H1 (cell line): Measurements from ENCODE around the gene INKA2. TPM values are rescaled to one million over a fixed set of nuclear protein-coding genes. Genes with fewer than 3 reads are reported as not detected.

ENCODE experiments used
- CTCF ChIA-PET: fragments of 300-600 bp; sonication (Branson Sonifier 250); formaldehyde crosslinking; loops from one replicate; lab custom pipeline; 2021; ENCODE audit not compliant: partially characterized antibody; lab: Charles Lee
- POLR2A ChIA-PET: fragments of 300-600 bp; sonication (Branson Sonifier 250); formaldehyde crosslinking; loops from one replicate; lab custom pipeline; 2021; ENCODE audit warnings: inconsistent platforms; ENCODE audit not compliant: partially characterized antibody; lab: Charles Lee
- DNase-seq, 2 experiments: peaks; one replicate each; pipeline versions ENCODE4 v3.0.0 to v3.0.0-alpha.2; 2010 to 2022; ENCODE audit warnings: low spot score in 2 of 2, low read depth in 1 of 2, mixed read lengths in 1 of 2
- FAIRE-seq: peaks from 2 replicates; lab custom pipeline; 2011; peaks lifted over from hg19 to GRCh38; lab: Jason Lieb, UNC
- H2AFZ ChIP-seq: 2 replicates; pipeline ENCODE4 v1.8.1; 2012; ENCODE audit warnings: low read length, inconsistent platforms
- H2AK5ac ChIP-seq: 2 replicates; pipeline ENCODE4 v1.6.1; 2013; ENCODE audit warnings: low read depth, low read length
- H2BK120ac ChIP-seq: replicated peaks from 2 replicates; pipeline ENCODE3; 2013; ENCODE audit warnings: low read depth, low read length, inconsistent platforms
- H2BK12ac ChIP-seq: 2 replicates; pipeline ENCODE4 v1.6.1; 2013; ENCODE audit warnings: low read depth, low read length
- H2BK15ac ChIP-seq: 2 replicates; pipeline ENCODE4 v1.6.1; 2013; ENCODE audit warnings: low read length
- H2BK20ac ChIP-seq: 2 replicates; pipeline ENCODE4 v1.6.1; 2013; ENCODE audit warnings: low read length
- H2BK5ac ChIP-seq: 2 replicates; pipeline ENCODE4 v1.6.1; 2013; ENCODE audit warnings: low read depth, low read length
- H3K14ac ChIP-seq: 2 replicates; pipeline ENCODE4 v1.6.1; 2013; ENCODE audit warnings: inconsistent platforms; ENCODE audit not compliant: insufficient read length
- H3K18ac ChIP-seq: 2 replicates; pipeline ENCODE4 v1.6.1; 2013; ENCODE audit warnings: low read length; ENCODE audit errors: extremely low read depth
- H3K23ac ChIP-seq: 2 replicates; pipeline ENCODE4 v1.6.1; 2013; ENCODE audit warnings: inconsistent platforms; ENCODE audit not compliant: insufficient read length
- H3K23me2 ChIP-seq: 2 replicates; pipeline ENCODE4 v1.6.1; 2013; ENCODE audit warnings: low read depth, low read length
- H3K27ac ChIP-seq: 2 replicates; pipeline ENCODE4 v1.6.1; 2011; ENCODE audit warnings: low read depth, low read length, inconsistent platforms
- H3K27me3 ChIP-seq, 4 experiments: replicated peaks in 1 of 4; 1 replicate in 1 of 4; 2 replicates in 3 of 4; pipeline versions ENCODE4 v1.6.1 to v1.8.1; 2011 to 2013; ENCODE audit warnings: low read length in 3 of 4, mild to moderate bottlenecking in 3 of 4, inconsistent platforms in 2 of 4, mixed read lengths in 2 of 4, moderate library complexity in 1 of 4; ENCODE audit not compliant: control insufficient read depth in 3 of 4, insufficient read depth in 3 of 4; ENCODE audit errors: extremely low read depth in 1 of 4
- H3K36me3 ChIP-seq, 4 experiments: 2 replicates each; pipeline versions ENCODE4 v1.6.1 to v1.8.1; 2011 to 2013; ENCODE audit warnings: mild to moderate bottlenecking in 4 of 4, low read length in 3 of 4, moderate library complexity in 2 of 4, control low read depth in 1 of 4, inconsistent platforms in 1 of 4; ENCODE audit not compliant: insufficient read depth in 4 of 4, control insufficient read depth in 2 of 4
- H3K4ac ChIP-seq: replicated peaks from 2 replicates; pipeline ENCODE3; 2013; ENCODE audit warnings: low read length, low read depth, mixed read lengths, inconsistent platforms; ENCODE audit not compliant: insufficient read length
- H3K4me1 ChIP-seq, 4 experiments: replicated peaks in 1 of 4; 1 replicate in 1 of 4; 2 replicates in 3 of 4; pipeline versions ENCODE4 v1.6.1 to v1.8.1; 2011 to 2013; ENCODE audit warnings: low read length in 3 of 4, inconsistent platforms in 2 of 4, mixed read lengths in 1 of 4; ENCODE audit not compliant: insufficient read depth in 4 of 4, control insufficient read depth in 3 of 4
- H3K4me2 ChIP-seq, 2 experiments: 2 replicates each; pipeline versions ENCODE4 v1.6.1 to v1.8.1; 2011 to 2013; ENCODE audit warnings: low read depth in 2 of 2, low read length in 2 of 2, control low read depth in 1 of 2, inconsistent platforms in 1 of 2, mild to moderate bottlenecking in 1 of 2; ENCODE audit not compliant: insufficient read depth in 1 of 2
- H3K4me3 ChIP-seq, 4 experiments: fragments of 200-600, 300-600 bp in 1 of 4; sonication (generic), shearing (Covaris generic), sonication (Bioruptor Twin) in 1 of 4; 2 replicates each; pipeline versions ENCODE4 v1.5.1 to v1.8.1; 2011 to 2016; ENCODE audit warnings: low read length in 4 of 4, low read depth in 3 of 4, control low read depth in 2 of 4, inconsistent platforms in 2 of 4, mild to moderate bottlenecking in 2 of 4, mixed read lengths in 1 of 4, moderate library complexity in 1 of 4; ENCODE audit not compliant: insufficient read depth in 2 of 4; ENCODE audit errors: extremely low read depth in 1 of 4
- H3K56ac ChIP-seq: replicated peaks from 2 replicates; pipeline ENCODE3; 2013; ENCODE audit warnings: low read depth, mild to moderate bottlenecking, mixed read lengths, low read length, inconsistent platforms; ENCODE audit not compliant: insufficient read length
- H3K79me1 ChIP-seq: 2 replicates; pipeline ENCODE4 v1.6.1; 2013; ENCODE audit warnings: low read depth, low read length, control low read depth
- H3K79me2 ChIP-seq, 2 experiments: 2 replicates each; pipeline versions ENCODE4 v1.6.1 to v1.8.1; 2012 to 2013; ENCODE audit warnings: low read length in 2 of 2, mild to moderate bottlenecking in 2 of 2, inconsistent platforms in 1 of 2; ENCODE audit not compliant: insufficient read depth in 2 of 2, control insufficient read depth in 1 of 2
- H3K9ac ChIP-seq, 4 experiments: replicated peaks in 1 of 4; 1 replicate in 1 of 4; 2 replicates in 3 of 4; pipeline versions ENCODE4 v1.6.1 to v1.8.1; 2011 to 2013; ENCODE audit warnings: low read depth in 3 of 4, low read length in 3 of 4, control low read depth in 2 of 4, mild to moderate bottlenecking in 2 of 4, moderate library complexity in 2 of 4, inconsistent platforms in 1 of 4; ENCODE audit errors: extremely low read depth in 1 of 4
- H3K9me3 ChIP-seq, 2 experiments: 2 replicates each; pipeline versions ENCODE4 v1.6.1 to v1.8.1; 2012 to 2013; ENCODE audit warnings: mild to moderate bottlenecking in 2 of 2, moderate library complexity in 2 of 2, control low read depth in 1 of 2, inconsistent platforms in 1 of 2, low read depth in 1 of 2, low read length in 1 of 2, mixed read lengths in 1 of 2; ENCODE audit not compliant: insufficient read depth in 2 of 2
- H4K20me1 ChIP-seq, 2 experiments: replicated peaks in 1 of 2; 2 replicates each; pipeline versions ENCODE3 to v1.8.1; 2011 to 2013; ENCODE audit warnings: inconsistent platforms in 2 of 2, low read length in 2 of 2, mild to moderate bottlenecking in 1 of 2; ENCODE audit not compliant: insufficient read depth in 2 of 2, control insufficient read depth in 1 of 2
- H4K5ac ChIP-seq: 2 replicates; pipeline ENCODE4 v1.6.1; 2013; ENCODE audit warnings: low read length, low read depth, mixed read lengths, inconsistent platforms; ENCODE audit not compliant: insufficient read length
- H4K8ac ChIP-seq: 2 replicates; pipeline ENCODE4 v1.8.0; 2013; ENCODE audit warnings: mild to moderate bottlenecking, moderate library complexity, low read length, inconsistent platforms; ENCODE audit not compliant: insufficient read depth; ENCODE audit errors: extremely low read depth
- H4K91ac ChIP-seq: replicated peaks from 2 replicates; pipeline ENCODE3; 2013; ENCODE audit warnings: low read length, mixed read lengths, inconsistent platforms; ENCODE audit not compliant: insufficient read length
- MAFK ChIP-seq: IDR thresholded peaks from 2 replicates; pipeline ENCODE4 v1.6.1; 2012; ENCODE audit warnings: low read depth, mild to moderate bottlenecking, improper control_type of control experiment, low read length
- WGBS, 2 experiments: shearing (Covaris generic) in 1 of 2; methylation state at CpG; one replicate each; pipeline versions ENCODE4 v1.1.6 to v1.1.7; 2013 to 2015; ENCODE audit warnings: low lambda C conversion rate in 2 of 2, mixed read lengths in 2 of 2, inconsistent platforms in 1 of 2, low coverage in 1 of 2, missing lambda C conversion rate in 1 of 2; ENCODE audit not compliant: insufficient replicate concordance in 2 of 2, insufficient coverage in 1 of 2, insufficient read length in 1 of 2; ENCODE audit errors: extremely low coverage in 1 of 2, missing lambda C conversion rate in 1 of 2; 5-methylcytosine and 5-hydroxymethylcytosine counted together
- polyA plus RNA-seq, 7 experiments: library from polyadenylated mRNA; depleted of rRNA in 3 of 7; stranded (reverse) in 5 of 7; unstranded in 2 of 7; fragments of >200 nt in 5 of 7; fragments of 200-250 nt in 2 of 7; gene quantifications; 1 replicate in 5 of 7; 2 replicates in 1 of 7; 4 replicates in 1 of 7; pipeline versions ENCODE4 v1.2.1 to v1.2.3, GENCODE V29; 2011 to 2013; ENCODE audit warnings: missing spikeins in 2 of 7, mixed read lengths in 2 of 7
- total RNA-seq: library from RNA; stranded (reverse); fragmentation: NEBNext Ultra II Directional; extraction: Animal tissue kit (Norgen Biotek cat#: 25700); gene quantifications from 2 replicates; pipeline ENCODE4 v1.2.1, GENCODE V29; 2021

INKA2 gene
- total and polyA plus RNA-seq, 2 of the 8 experiments (the other 6 are each of a cell fraction or from before 2014, with no cell fraction given), result 4.2 to 11.5 TPM

GRCh38 chr1:111762332-111762731 is 23.1 kb upstream of the INKA2 start:
- no peak for TF ChIP-seq MAFK
- TF ChIP-seq, all 59 proteins: peak for 0
- H3K18ac ChIP-seq, result no peak overlapping the region
- no peak overlapping the region for H3K27ac ChIP-seq
- H2AFZ ChIP-seq, result no peak overlapping the region
- H3K9me3 ChIP-seq, result no peaks in the 10 kb centered on the region
- H3K4me2 ChIP-seq, result no peak overlapping the region
- FAIRE-seq (no peak), DNase-seq (no peak)
- H2BK5ac ChIP-seq, result no peak overlapping the region
- no peak overlapping the region for H2BK20ac ChIP-seq
- WGBS, 2 experiments, result 89% methylated on average over 2 of the region's 2 CpGs; no CpG with 5 or more reads in 1 of the 2 experiments
- H3K9ac ChIP-seq, result no peak overlapping the region
- H3K56ac ChIP-seq, result no peak overlapping the region
- H3K79me2 ChIP-seq, result peaks cover 0 to 17% of the 10 kb centered on the region in 2 experiments; a peak in 2 of 4 replicates
- no peaks in the 10 kb centered on the region for H3K27me3 ChIP-seq
- no peaks in the 10 kb centered on the region for H4K20me1 ChIP-seq
- no peak overlapping the region for H2AK5ac ChIP-seq
- no peak overlapping the region for H3K14ac ChIP-seq
- no peak overlapping the region for H4K5ac ChIP-seq
- no peaks in the 10 kb centered on the region; the same call in 1 of the 2 replicates for H3K79me1 ChIP-seq
- H2BK15ac ChIP-seq, result no peak overlapping the region
- no peaks in the 10 kb centered on the region for H3K4me1 ChIP-seq
- H4K91ac ChIP-seq, result no peak overlapping the region
- H3K4ac ChIP-seq, result no peak overlapping the region
- H3K36me3 ChIP-seq, result peaks cover 10 to 84% (median 46%) of the 10 kb centered on the region in 4 experiments
- no peaks in the 10 kb centered on the region; the same call in 1 of the 2 replicates for H3K23me2 ChIP-seq
- H3K23ac ChIP-seq, result no peak overlapping the region
- ChIA-PET POLR2A (interaction anchor here (0.7 to 1.3 kb wide), 4 partner anchors 13 to 285 kb away, joined by 3 to 4 read pairs (median 3); no protein-coding TSS in a partner anchor), CTCF (interaction anchor here (0.6 to 40.4 kb wide), 3 partner anchors 33 to 240 kb away, joined by 3 to 1070 read pairs (median 3); partner anchors contain the start of gene INKA2)
- no peak overlapping the region for H2BK120ac ChIP-seq
- no peak overlapping the region for H4K8ac ChIP-seq
- no peak overlapping the region for H2BK12ac ChIP-seq
- no peak overlapping the region for H3K4me3 ChIP-seq
